ENCODE data around the gene CACNA1I.

- TF ChIP-seq CTCF (IDR thresholded peaks at IDR 0.05 in 8 of 11, conservative IDR thresholded peaks at IDR 0.05 in 3 of 11) (no peak), POLR2A (IDR thresholded peaks at IDR 0.05) (no peak), POLR2AphosphoS5 (IDR thresholded peaks at IDR 0.05) (no peak)
Measured at GRCh38 chr22:39618996-39619530, 48.5 kb downstream of the CACNA1I start.

All from spleen (tissue), 7 donors.